Muscle of leg (tissue), 11 donors: ENCODE results near the gene SLC5A9. TPM values are rescaled to one million over a fixed set of nuclear protein-coding genes. Genes with fewer than 3 reads are reported as not detected.
"Not testable (repeated sequence)": the region's sequence is repeated elsewhere in the genome, so short reads cannot be mapped to it uniquely, and the experiment has no call there.

Source experiments
- DNase-seq: peaks from one replicate; pipeline ENCODE4 v3.0.0; 2013
- H3K27ac ChIP-seq: one replicate; pipeline ENCODE4 v1.5.1; 2013; ENCODE audit warnings: mild to moderate bottlenecking, low read length, control low read depth
- H3K27me3 ChIP-seq: one replicate; pipeline ENCODE4 v1.6.1; 2013; ENCODE audit warnings: low read length; ENCODE audit not compliant: control insufficient read depth, insufficient read depth
- H3K36me3 ChIP-seq: one replicate; pipeline ENCODE4 v1.6.1; 2013; ENCODE audit warnings: low read length; ENCODE audit not compliant: control insufficient read depth, insufficient read depth
- H3K4me1 ChIP-seq: one replicate; pipeline ENCODE4 v1.6.1; 2013; ENCODE audit warnings: low read length; ENCODE audit not compliant: control insufficient read depth, insufficient read depth
- H3K4me3 ChIP-seq: one replicate; pipeline ENCODE4 v1.5.1; 2013; ENCODE audit warnings: low read length, control low read depth
- H3K9me3 ChIP-seq: replicated peaks from 2 replicates; pipeline ENCODE4 v1.6.1; 2013; ENCODE audit warnings: low read depth, low read length; ENCODE audit not compliant: control insufficient read depth
- WGBS: methylation state at CpG from one replicate; pipeline ENCODE4 v1.1.5; 2013; ENCODE audit warnings: missing lambda C conversion rate; ENCODE audit not compliant: insufficient coverage; 5-methylcytosine and 5-hydroxymethylcytosine counted together
- polyA plus RNA-seq, 8 donors: library from polyadenylated mRNA; unstranded; fragments of 120-200 nt; gene quantifications; one replicate each; pipeline versions ENCODE4 v1.2.1 to v1.2.3, GENCODE V29; 2013; ENCODE audit warnings: inconsistent platforms in 1 of 8, low replicate concordance in 1 of 8; ENCODE audit not compliant: insufficient read length in 8 of 8, insufficient read depth in 1 of 8
- total RNA-seq: library from RNA; stranded (reverse); fragments of 120-200 nt; gene quantifications from one replicate; pipeline ENCODE4 v1.2.4, GENCODE V29; 2013

Gene SLC5A9
- total and polyA plus RNA-seq, 9 donors: 0.04 to 8.9 (median 0.94) TPM

DNA sequence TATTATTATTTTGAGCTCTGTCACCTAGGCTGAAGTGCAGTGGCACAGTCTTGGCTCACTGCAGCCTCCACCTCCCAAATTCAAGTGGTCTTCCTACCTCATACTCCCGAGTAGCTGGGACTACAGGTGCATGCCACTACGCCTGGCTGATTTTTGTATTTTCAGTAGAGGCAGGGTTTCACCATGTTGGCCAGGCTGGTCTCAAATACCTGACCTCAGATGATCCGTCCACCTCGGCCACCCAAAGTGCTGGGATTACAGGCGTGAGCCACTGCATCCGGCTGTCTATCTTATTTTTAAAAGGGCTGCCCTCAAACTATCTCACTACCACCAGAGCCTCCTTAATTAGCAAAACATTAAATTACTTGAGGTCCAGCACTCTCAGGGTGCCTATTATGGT is 71.6 kb downstream of the SLC5A9 start:
- H3K27me3 ChIP-seq, H3K9me3 ChIP-seq, DNase-seq, H3K36me3 ChIP-seq, H3K4me1 ChIP-seq, H3K27ac ChIP-seq, H3K4me3 ChIP-seq: not testable (repeated sequence)
- 92% methylated on average over 4 of the region's 6 CpGs for WGBS

DNA sequence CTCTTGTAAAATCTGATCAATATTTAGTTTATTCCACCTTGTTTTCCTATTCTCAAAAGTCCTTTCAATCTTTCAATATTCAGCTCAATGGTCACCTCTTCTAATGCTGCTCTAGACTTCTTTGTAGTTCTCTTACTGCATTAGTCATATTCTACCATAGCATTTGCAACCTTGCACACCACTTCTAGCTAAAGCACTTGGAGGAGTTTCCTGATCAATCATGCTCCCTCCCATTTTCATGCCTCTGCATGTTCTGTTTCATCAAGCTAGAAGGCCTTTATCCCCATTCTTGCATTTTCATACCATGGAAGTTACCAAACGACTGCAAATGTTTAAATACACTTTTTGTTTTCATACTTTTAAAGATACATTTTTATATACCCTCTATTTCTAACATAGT is 72.1 kb downstream of the SLC5A9 start:
- Histone ChIP-seq H3K36me3 (no peaks in the 10 kb centered on the region), H3K9me3 (no peaks in the 10 kb centered on the region), H3K27me3 (no peaks in the 10 kb centered on the region), H3K27ac (no peak overlapping the region), H3K4me3 (no peak overlapping the region), H3K4me1 (no peaks in the 10 kb centered on the region)
- DNase-seq: no peak
- no CpG with 5 or more reads among the region's 1 CpG for WGBS

Other genes with a start within 250 kb of the SLC5A9 start
- 1.1 TPM for gene TRABD2B, start 225.3 kb upstream of the SLC5A9 start, total RNA-seq
- 1 to 10 TPM; 3.0 to 7.0 (median 4.7) TPM for gene TRABD2B, start 225.3 kb upstream of the SLC5A9 start, polyA plus RNA-seq
- 20.6 TPM for gene SPATA6, start 249.5 kb downstream of the SLC5A9 start, total RNA-seq
- gene SPATA6, start 249.5 kb downstream of the SLC5A9 start, polyA plus RNA-seq: 10 to 100 TPM in 6 of 8 donors, 1 to 10 TPM in 2; 8.9 to 13.3 (median 11.5) TPM